Brain microvascular endothelial cell (primary cell): ENCODE measurements around the gene MCFD2.

Experiments used
- DNase-seq: peaks from one replicate; pipeline ENCODE4 v3.0.0-alpha.2; 2020
- H3K27ac ChIP-seq: fragments of 250-450 bp; sonication (Bioruptor Pico); 2 replicates; pipeline ENCODE4 v1.5.1; 2020; ENCODE audit warnings: mild to moderate bottlenecking, moderate library complexity
- H3K27me3 ChIP-seq: fragments of 250-450 bp; sonication (Bioruptor Pico); replicated peaks from 2 replicates; pipeline ENCODE4 v1.5.1; 2020; ENCODE audit warnings: mild to moderate bottlenecking
- H3K36me3 ChIP-seq: fragments of 250-450 bp; sonication (Bioruptor Pico); replicated peaks from 2 replicates; pipeline ENCODE4 v1.5.1; 2020; ENCODE audit warnings: mild to moderate bottlenecking
- H3K4me3 ChIP-seq: 2 replicates; pipeline ENCODE4 v1.5.1; 2011; ENCODE audit warnings: low read depth, mild to moderate bottlenecking, control low read depth, low read length, moderate library complexity
- CTCF ChIP-seq: IDR thresholded peaks from 2 replicates; pipeline ENCODE4 v1.5.1; 2011; ENCODE audit warnings: low read depth, mild to moderate bottlenecking, moderate library complexity, low read length, control low read depth, inconsistent platforms; ENCODE audit errors: missing control alignments
- in situ Hi-C: cut with HindIII; loops from 2 replicates; pipeline ENCODE4 v1.10.0; 2017; ENCODE audit warnings: low sequenced_read_pairs, low pct_ligation_motif_present

Gene MCFD2

DNA sequence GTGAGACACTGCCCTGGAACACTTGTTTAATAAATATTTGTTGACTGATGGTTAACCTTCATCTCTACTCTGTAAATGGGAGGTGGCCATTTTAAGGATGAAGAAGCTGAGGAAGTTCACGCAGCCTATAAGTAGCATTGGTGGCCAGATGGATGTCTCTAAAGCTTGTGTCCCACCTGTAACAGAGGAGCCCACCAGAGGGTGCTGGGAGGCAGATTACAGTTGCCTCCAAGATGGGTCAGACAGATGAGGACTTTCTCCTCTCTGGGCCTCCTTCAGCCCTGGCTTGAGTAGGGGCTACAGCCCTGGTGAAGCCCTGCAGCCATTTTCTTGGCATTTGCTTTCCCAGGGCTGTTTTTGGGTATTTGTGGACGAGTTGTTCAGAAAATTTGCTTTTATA is 45.0 kb upstream of the MCFD2 start:
- no peaks in the 10 kb centered on the region for H3K27me3 ChIP-seq
- in situ Hi-C loops, result no loop called here
- no peak overlapping the region for H3K4me3 ChIP-seq
- no peak for DNase-seq
- no peak overlapping the region for H3K27ac ChIP-seq
- peaks cover 48% of the 10 kb centered on the region for H3K36me3 ChIP-seq
- peak; percentile 33 for TF ChIP-seq CTCF

DNA sequence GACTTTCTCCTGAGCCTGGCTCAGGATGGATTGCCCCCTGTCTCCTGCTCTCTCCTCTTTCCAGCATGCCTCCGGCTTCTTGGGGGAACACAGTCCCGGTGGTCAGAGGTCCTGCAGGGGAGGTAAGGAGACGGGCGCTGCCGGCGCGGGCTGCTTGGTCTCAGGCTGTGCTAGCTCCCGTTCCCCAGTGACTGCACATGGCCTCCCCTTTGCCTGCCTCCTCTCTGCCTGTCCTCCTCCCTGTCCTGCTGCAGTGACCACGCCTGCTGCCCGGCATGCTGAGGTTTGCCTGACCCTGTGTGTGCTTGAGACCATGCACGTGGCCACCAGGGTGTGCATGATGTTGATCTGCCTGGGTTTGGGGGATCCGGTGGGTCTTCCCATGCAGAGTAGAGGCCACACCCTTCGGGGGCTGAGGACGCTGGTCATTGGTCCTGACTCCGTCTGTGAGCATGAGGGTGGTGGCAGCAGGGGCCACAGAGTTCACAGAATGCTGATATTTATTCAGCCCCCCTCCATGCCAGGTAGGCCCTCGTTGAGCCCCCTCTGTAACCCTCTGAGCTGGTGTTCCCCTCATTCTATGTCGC is 42.9 kb upstream of the MCFD2 start:
- in situ Hi-C loops, result no loop called here
- peaks cover 52% of the 10 kb centered on the region for H3K36me3 ChIP-seq
- no peak overlapping the region for H3K4me3 ChIP-seq
- H3K27me3 ChIP-seq, result no peaks in the 10 kb centered on the region
- no peak for TF ChIP-seq CTCF
- DNase-seq, result no peak
- H3K27ac ChIP-seq, result no peak overlapping the region

DNA sequence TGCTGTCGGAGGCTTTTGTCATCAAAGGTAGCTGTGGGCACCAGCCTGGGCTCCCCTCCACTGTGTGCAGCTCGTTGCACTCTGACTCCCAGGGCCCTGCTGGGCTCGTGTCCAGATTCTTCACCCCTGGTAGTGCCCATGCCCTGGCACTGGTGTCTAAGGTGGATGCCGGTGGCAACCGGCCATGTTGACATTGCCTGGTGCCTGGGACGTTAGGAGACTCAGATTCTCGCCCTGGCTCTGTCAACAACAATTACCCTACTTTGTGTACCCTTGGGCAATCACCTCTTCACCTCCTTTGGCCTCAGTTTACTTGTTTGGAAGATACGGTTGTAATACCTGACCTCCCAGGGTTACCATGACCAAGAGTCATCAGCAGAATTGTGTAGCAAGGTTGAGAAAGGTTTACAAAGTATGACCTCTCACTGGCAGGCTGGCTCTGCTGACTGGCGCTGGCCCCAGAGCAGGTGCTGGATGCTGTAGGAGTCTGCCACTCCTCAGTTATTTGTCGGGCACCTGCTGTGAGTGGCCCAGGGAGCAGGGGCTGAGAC is 41.5 kb upstream of the MCFD2 start:
- no peak for TF ChIP-seq CTCF
- Histone ChIP-seq H3K4me3 (no peak overlapping the region), H3K27me3 (no peaks in the 10 kb centered on the region), H3K36me3 (peaks cover 55% of the 10 kb centered on the region), H3K27ac (no peak overlapping the region)
- DNase-seq, result no peak
- in situ Hi-C loops, result no loop called here

- no peak for DNase-seq
- Histone ChIP-seq H3K36me3 (peaks cover 58% of the 10 kb centered on the region), H3K27ac (peak overlapping the region; percentile 57), H3K27me3 (no peaks in the 10 kb centered on the region), H3K4me3 (no peak overlapping the region)
- no peak for TF ChIP-seq CTCF
- in situ Hi-C loops, result no loop called here
These were observed 40.2 kb upstream of the MCFD2 start for GRCh38 chr2:46955764-46956163.

GRCh38 chr2:46954951-46955571 is 39.5 kb upstream of the MCFD2 start:
- in situ Hi-C loops, result no loop called here
- peak; percentile 88 for DNase-seq
- Histone ChIP-seq H3K27me3 (no peaks in the 10 kb centered on the region), H3K36me3 (peaks cover 57% of the 10 kb centered on the region), H3K27ac (peak overlapping the region; percentile 57), H3K4me3 (no peak overlapping the region)
- no peak for TF ChIP-seq CTCF
